WI38 (cell line): Measurements from ENCODE around the gene ASB2.

ENCODE experiments used
- H3K4me3 ChIP-seq: 2 replicates; pipeline ENCODE4 v1.5.1; 2011; ENCODE audit warnings: low read depth, mild to moderate bottlenecking, control low read depth, low read length
- TF ChIP-seq, protein P1 (sequence below): IDR thresholded peaks from 2 replicates; pipeline ENCODE4 v1.5.1; 2012; ENCODE audit warnings: low read depth, mild to moderate bottlenecking, control low read depth, low read length

Gene ASB2

DNA sequence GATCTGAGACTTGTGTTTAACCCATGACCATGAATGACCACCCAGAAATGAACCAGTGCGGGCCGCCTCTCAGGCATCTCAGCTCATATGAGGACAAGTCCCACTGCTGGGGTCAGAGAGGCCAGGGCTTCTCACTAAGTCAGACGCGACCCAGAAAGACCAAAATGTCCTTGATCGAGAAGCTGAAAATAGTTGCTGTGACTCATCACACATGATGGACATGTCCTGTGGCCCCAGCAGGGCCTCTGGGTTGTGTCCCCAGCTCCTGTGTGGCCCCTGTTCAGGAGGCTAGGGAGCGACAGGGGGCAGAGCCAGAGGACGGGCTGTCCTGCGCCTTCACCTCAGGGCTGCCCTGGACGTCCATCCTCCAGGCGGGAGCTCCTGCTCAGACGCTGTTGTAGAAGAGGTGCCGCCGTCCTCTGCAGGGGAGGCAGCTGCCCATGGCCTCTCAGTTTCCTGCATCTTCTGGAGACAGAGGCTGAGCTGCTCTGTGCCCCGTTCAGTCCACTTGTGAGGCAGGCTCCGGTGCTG lies 78.2 kb downstream of the ASB2 start:
- no peak overlapping the region for H3K4me3 ChIP-seq
- TF ChIP-seq, protein P1, sequence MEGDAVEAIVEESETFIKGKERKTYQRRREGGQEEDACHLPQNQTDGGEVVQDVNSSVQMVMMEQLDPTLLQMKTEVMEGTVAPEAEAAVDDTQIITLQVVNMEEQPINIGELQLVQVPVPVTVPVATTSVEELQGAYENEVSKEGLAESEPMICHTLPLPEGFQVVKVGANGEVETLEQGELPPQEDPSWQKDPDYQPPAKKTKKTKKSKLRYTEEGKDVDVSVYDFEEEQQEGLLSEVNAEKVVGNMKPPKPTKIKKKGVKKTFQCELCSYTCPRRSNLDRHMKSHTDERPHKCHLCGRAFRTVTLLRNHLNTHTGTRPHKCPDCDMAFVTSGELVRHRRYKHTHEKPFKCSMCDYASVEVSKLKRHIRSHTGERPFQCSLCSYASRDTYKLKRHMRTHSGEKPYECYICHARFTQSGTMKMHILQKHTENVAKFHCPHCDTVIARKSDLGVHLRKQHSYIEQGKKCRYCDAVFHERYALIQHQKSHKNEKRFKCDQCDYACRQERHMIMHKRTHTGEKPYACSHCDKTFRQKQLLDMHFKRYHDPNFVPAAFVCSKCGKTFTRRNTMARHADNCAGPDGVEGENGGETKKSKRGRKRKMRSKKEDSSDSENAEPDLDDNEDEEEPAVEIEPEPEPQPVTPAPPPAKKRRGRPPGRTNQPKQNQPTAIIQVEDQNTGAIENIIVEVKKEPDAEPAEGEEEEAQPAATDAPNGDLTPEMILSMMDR, result no peak

DNA sequence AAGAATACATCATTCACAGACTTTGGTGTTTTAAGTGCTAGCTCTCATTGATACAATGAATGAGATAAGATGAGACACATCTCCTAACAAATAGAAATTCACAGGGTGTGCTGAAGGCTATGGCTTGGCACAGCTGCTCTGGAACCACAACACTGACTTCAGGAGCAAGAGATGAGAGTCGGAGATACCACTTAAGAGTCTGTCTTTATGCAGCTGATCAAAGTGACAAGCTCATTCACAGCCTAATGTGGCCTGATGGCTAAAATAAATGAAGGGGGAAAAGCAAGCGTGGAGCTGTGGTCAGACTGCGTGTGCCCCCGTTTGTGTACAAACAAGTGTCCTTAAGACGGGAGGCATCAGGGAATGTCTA lies 78.9 kb downstream of the ASB2 start:
- no peak overlapping the region for H3K4me3 ChIP-seq
- TF ChIP-seq, protein P1, result no peak

DNA sequence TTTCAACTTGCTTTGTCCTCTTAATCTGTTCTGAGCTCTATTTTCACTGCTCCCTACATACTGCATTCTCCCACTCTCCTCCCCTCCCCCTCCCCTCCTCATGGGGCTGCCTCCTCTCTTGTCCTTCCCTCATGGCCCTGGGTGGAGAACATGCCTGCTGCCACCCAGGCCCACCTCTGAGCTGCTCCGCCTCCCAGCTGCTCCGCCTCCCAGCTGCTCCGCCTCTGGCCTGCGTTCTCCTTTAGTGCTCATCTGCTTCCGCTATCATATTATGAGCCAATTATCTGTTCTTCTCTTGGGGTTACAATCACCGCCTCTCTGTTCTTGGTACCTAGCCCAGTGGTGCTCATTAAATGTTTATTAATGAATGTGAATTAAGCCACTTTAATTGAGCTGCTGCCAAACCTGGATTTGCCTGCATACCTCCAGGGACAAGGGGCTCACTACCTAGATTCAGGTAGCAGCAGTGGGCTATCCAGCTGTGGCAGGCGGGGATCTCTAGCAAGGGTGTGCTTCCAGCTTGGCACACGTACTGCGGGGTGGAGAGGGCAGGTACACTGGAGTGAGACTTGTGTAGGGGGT lies 81.3 kb downstream of the ASB2 start:
- no peak overlapping the region for H3K4me3 ChIP-seq
- TF ChIP-seq, protein P1, result no peak

DNA sequence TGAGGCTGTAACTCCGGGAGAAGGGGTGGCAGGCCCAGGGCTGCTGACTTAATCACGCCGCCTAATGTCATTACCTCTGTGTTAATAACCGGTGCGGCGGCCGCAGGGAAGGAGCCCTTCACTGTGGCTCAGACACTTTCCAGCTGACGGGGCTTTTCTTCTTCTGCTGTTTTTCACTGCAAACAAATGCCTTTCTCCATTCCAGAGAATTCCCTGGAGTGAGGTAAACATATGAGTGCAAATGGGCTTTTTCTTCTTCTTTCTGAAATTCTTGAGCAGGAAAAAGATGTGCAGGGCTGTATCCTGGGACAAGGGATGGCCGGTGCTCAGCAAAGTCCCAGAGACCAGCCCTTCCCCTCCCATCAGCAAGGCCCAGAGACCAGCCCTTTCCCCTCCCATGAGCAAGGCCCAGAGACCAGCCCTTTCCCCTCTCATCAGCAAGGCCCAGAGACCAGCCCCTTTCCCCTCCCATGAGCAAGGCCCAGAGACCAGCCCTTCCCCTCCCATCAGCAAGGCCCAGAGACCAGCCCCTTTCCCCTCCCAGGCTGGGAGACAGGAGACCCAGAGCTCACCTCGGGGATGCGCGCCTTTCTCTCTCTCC lies 82.6 kb downstream of the ASB2 start:
- TF ChIP-seq, protein P1, result no peak
- no peak overlapping the region for H3K4me3 ChIP-seq

DNA sequence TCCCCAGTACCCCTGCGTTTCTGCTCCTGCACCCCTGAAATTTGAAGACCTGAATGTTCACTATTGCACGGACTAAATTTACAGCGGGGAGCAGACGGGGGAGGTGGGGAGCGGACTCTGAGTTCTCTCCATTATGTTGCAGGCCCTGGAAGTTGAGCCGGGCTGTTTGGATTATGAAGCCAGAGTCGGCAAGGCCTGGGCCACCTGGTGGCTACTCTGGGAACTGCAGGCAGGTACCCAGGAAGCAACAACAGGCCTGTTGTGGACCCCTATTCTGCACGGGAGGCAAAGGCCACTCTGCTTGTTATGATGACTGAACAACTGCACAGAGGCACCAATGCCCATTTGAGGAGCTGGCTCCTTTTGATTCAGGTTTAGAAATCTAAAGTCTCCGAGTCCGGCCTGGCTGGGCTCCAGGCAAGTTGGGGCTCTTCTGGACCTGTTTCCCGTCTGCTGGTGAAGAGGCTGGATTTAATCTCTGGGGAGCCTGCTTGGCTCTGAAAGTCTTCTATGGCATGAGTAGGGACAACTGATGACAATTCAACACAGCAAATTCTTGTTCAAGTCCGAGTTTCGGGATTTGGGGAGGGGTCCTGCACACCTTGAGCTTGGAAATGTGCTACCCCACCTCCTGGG lies 83.3 kb downstream of the ASB2 start:
- TF ChIP-seq, protein P1, result peak; percentile 100

DNA sequence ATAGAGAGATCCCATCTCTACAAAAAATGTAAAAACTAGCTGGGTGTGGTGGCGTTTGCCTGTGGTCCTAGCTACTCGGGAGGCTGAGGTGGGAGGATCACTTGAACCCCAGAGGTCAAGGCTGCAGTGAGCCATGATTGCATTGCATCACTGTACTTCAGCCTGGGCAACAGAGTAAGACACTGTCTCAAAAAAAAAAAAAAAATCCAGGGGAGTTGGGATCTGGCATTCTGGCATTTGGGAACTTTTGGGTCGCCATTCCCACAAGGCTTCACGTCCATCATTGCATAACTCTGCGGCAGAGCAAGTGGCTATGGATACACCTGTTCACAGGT lies 83.9 kb downstream of the ASB2 start:
- TF ChIP-seq, protein P1, result no peak
- no peak overlapping the region for H3K4me3 ChIP-seq

More for the DNA sequence above, 83.3 kb downstream of the ASB2 start:
- no peak overlapping the region for H3K4me3 ChIP-seq
